IPS-18c (cell line): ENCODE measurements around the gene SLC45A2.
"Not testable (repeated sequence)": the region's sequence is repeated elsewhere in the genome, so short reads cannot be mapped to it uniquely, and the experiment has no call there.

Experiments
- H3K4me3 ChIP-seq: 2 replicates; pipeline ENCODE4 v1.7.0; 2013; ENCODE audit warnings: low read depth, mild to moderate bottlenecking, low read length, moderate library complexity; ENCODE audit not compliant: insufficient read depth
- H3K9me3 ChIP-seq: one replicate; pipeline ENCODE4 v1.6.1; 2013; ENCODE audit warnings: mild to moderate bottlenecking, low read length, moderate library complexity; ENCODE audit not compliant: control insufficient read depth, insufficient read depth

Gene SLC45A2

GRCh38 chr5:34011536-34011935 lies 27.0 kb upstream of the SLC45A2 start:
- H3K9me3 ChIP-seq, result no peaks in the 10 kb centered on the region
- H3K4me3 ChIP-seq, result no peak overlapping the region

GRCh38 chr5:34010146-34010545 lies 25.7 kb upstream of the SLC45A2 start:
- not testable (repeated sequence) for H3K9me3 ChIP-seq, H3K4me3 ChIP-seq

GRCh38 chr5:34009610-34010009 lies 25.1 kb upstream of the SLC45A2 start:
- H3K9me3 ChIP-seq, result no peaks in the 10 kb centered on the region
- no peak overlapping the region for H3K4me3 ChIP-seq

GRCh38 chr5:34008802-34009201 lies 24.3 kb upstream of the SLC45A2 start:
- Histone ChIP-seq H3K9me3 (no peaks in the 10 kb centered on the region), H3K4me3 (no peak overlapping the region)

- no peaks in the 10 kb centered on the region for H3K9me3 ChIP-seq
- H3K4me3 ChIP-seq, result peak within 1 kb of the TSS; percentile 64
Measured at GRCh38 chr5:34007621-34008600, 23.4 kb upstream of the SLC45A2 start, which contains the start of gene AMACR. Gene AMACR, minus strand, starts transcription at chr5:34008050. Its CDS starts 31 bp downstream, at chr5:34008019.

GRCh38 chr5:34007201-34007620 lies 22.7 kb upstream of the SLC45A2 start:
- Histone ChIP-seq H3K9me3 (no peaks in the 10 kb centered on the region), H3K4me3 (peak overlapping the region; percentile 64)

- Histone ChIP-seq H3K4me3 (no peak overlapping the region), H3K9me3 (no peaks in the 10 kb centered on the region)
Measured at GRCh38 chr5:34005681-34006080, 21.2 kb upstream of the SLC45A2 start.

GRCh38 chr5:34005211-34005610 lies 20.7 kb upstream of the SLC45A2 start:
- no peak overlapping the region for H3K4me3 ChIP-seq
- H3K9me3 ChIP-seq, result no peaks in the 10 kb centered on the region

- H3K9me3 ChIP-seq, result no peaks in the 10 kb centered on the region
- no peak overlapping the region for H3K4me3 ChIP-seq
Measured at GRCh38 chr5:34003941-34004340, 19.4 kb upstream of the SLC45A2 start.

- H3K4me3 ChIP-seq, result no peak overlapping the region
- H3K9me3 ChIP-seq, result no peaks in the 10 kb centered on the region
Measured at GRCh38 chr5:34002629-34003328, 18.3 kb upstream of the SLC45A2 start.

GRCh38 chr5:34001241-34001841 lies 16.8 kb upstream of the SLC45A2 start:
- Histone ChIP-seq H3K9me3 (no peaks in the 10 kb centered on the region), H3K4me3 (no peak overlapping the region)

- Histone ChIP-seq H3K4me3 (no peak overlapping the region), H3K9me3 (no peaks in the 10 kb centered on the region)
Measured at GRCh38 chr5:33999978-34000377, 15.5 kb upstream of the SLC45A2 start.

- no peak overlapping the region for H3K4me3 ChIP-seq
- no peaks in the 10 kb centered on the region for H3K9me3 ChIP-seq
Measured at GRCh38 chr5:33997331-33997983, 13.0 kb upstream of the SLC45A2 start.

- Histone ChIP-seq H3K4me3 (no peak overlapping the region), H3K9me3 (no peaks in the 10 kb centered on the region)
Measured at GRCh38 chr5:33995865-33996264, 11.4 kb upstream of the SLC45A2 start.

GRCh38 chr5:33994845-33995244 lies 10.4 kb upstream of the SLC45A2 start:
- Histone ChIP-seq H3K4me3 (no peak overlapping the region), H3K9me3 (no peaks in the 10 kb centered on the region)

GRCh38 chr5:33992864-33993263 lies 8.4 kb upstream of the SLC45A2 start:
- Histone ChIP-seq H3K9me3 (no peaks in the 10 kb centered on the region), H3K4me3 (no peak overlapping the region)

- Histone ChIP-seq H3K4me3 (no peak overlapping the region), H3K9me3 (no peaks in the 10 kb centered on the region)
Measured at GRCh38 chr5:33985447-33985846, 954 bp upstream of the SLC45A2 start.
